Lung microvascular endothelial cell (primary cell): ENCODE measurements around the gene ALDH8A1. TPM values are rescaled to one million over a fixed set of nuclear protein-coding genes. Genes with fewer than 3 reads are reported as not detected.

Experiments used
- DNase-seq, 2 donors: peaks; one replicate each; pipeline versions ENCODE4 v3.0.0 to v3.0.0-alpha.2; 2010; ENCODE audit warnings: low read depth in 2 of 2
- total RNA-seq: library from RNA; depleted of rRNA; stranded (reverse); fragments of >200 nt; gene quantifications from 2 replicates; pipeline ENCODE4 v1.2.1, GENCODE V29; 2014

The ALDH8A1 gene
- total RNA-seq, 1 donor from 2014 or later: 0.20 TPM

- DNase-seq: no peak
These were observed 1.8 kb upstream of the ALDH8A1 start for GRCh38 chr6:134951494-134952263.

DNA sequence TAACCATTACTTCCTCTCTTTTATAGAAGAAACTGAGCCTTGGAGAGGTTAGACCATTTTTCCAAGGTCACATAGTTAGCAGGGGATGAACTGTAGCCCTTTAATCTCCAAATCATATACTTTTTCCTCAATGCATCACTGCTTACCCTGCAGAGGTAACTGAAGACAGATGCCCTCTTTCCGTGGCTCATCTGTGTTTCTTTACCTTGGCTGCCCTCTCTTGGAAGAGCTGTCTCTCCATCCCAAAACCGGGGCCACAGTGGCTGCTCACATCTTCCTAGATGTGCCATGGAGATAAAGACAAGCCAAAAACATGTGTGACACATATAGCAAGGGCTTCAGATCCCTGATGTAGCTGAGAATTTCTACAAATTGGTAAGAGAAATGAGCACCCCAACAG, 581 bp upstream of the ALDH8A1 start:
- no peak for DNase-seq

DNA sequence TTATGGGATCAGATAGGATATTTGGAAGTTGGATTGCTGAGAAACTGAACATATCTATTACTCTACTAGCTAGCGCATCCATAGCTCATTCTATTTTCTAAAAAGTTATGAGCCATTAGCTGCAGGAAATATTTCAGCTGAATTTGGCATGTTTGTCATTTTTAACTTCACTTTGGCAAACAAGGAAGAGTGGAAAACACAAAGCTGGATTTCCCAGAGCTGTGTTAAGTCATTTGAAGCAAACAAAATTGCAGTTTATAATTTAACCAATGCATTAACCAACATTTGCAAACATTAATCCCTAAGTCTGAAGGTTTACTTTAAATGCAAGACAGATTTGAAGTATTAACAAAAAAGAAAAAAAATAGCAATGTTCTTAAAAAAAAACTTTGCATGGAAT, 1.2 kb downstream of the ALDH8A1 start:
- no peak for DNase-seq

DNA sequence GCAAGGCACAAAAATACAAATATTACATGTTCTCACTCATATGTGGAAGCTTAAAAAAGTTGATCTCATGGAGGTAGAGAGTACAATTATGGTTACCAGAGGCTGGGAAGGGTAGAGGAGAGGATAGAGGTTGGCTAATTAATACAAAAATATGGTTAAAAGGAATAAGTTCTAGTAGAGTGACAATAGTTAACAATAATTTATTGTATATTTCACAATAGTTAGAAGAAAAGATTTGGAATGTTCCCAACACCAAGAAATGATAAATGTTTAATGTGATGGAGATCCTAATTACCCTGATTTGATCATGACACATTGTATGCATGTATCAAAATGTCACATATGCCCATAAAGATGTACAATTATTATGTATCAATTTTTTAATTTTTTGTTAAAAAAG, 1.8 kb downstream of the ALDH8A1 start:
- DNase-seq: no peak

DNA sequence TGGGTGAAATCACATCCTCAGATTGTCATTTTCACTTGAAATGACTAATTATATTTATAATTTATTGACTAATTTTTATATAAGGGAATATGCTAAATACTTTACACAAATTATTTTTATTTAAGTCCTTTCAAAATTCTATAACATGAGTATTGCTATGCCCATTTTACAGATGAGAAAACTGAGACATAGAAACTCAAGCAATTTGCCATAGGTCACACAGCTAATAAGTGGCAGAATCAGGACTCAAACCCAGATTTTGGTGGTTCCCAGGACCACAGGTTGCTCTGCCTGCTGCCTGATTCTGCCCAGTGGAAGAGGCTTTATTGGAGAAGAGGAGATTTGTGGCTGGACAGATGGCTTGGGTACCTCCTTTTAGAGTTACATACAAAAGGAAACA, 4.9 kb downstream of the ALDH8A1 start:
- DNase-seq: no peak

DNA sequence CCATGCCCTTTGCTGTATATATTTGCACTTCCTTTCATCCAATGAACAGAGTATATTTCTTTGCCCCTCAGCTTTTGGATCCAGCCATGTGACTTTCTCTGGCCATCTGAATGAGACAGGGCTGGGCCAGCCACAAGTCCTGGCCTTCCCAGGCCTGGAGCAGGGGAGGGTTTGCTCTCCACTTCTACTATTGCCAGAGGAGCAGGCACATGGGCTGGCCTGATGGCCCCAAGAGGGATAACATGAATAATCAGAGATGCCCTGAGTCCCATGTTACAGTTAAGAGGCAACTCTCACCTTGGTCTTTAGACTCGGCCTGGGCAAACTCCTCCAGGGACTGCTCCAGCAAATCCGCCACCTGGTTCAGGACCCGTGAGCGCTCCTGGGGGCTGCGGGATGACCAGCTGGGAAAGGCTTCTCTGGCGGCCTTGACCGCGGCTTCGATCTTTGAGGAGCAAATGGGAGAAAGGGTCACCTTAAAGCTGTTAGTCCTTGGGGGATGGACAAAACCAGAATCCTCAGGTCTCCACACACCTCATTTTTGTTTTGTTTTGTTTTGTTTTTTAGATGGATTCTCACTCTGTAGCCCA, 6.3 kb downstream of the ALDH8A1 start:
- DNase-seq: no peak

DNA sequence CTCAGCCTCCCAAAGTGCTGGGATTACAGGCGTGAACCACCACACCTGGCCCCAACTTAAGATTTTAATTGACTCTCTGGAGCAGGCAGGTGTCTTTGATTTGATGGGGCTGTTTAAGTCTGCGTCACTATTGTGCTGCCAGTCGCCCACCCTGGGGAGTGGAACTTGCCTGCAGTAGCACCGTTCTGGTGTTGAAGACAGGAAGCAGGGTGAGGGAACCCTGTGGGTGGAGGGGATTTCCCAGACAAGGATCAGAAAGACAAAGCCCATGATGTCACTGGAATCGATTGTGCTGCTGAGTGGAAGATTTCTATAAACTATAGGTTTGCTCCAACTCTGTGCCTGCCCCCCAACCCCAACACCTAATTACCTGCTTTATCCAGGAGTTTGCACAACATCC, 11.0 kb downstream of the ALDH8A1 start:
- peak in 1 of 2 donors; percentile 48 for DNase-seq

DNA sequence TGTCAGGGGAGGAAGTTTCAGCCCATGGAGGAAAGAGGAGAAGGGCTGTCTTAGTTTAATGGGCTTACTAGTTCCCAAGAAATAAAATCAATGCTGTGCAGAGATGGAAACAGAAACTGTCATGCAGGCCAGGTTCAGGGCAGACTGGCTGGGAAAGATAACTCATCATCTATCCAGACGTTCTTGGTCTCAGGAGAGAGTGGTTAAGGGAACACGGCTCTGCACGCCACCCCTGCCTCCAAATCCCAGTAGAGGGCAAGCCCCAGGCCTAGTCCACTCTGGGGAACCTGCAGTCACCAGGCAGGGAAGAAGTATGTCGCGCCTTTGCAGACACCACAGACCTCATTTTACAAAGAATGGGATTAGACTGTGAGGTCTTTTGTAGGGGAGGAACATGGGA, 12.5 kb downstream of the ALDH8A1 start:
- DNase-seq: no peak

DNA sequence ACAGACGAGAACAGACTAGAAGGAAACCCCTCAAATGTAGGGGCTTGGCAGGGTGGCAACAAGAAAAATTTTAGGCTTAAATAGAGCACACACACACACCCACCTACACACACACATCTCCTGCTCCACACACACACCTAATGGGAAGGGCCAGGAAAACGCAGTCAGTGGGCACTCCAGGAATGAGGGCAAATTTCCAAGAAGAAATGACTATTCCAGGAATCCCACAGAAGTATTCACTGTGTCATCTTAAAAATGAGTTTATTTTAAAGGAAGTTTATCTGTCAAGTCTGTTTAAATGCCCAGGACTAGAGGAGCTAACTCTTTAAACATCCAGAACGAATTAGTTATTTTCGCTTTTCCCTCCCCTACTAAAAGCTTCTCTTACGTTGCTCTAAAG, 13.0 kb downstream of the ALDH8A1 start:
- no peak for DNase-seq

GRCh38 chr6:134936476-134936875, 13.4 kb downstream of the ALDH8A1 start:
- DNase-seq: no peak

- DNase-seq: no peak
These were observed 15.0 kb downstream of the ALDH8A1 start for GRCh38 chr6:134934793-134935485.

DNA sequence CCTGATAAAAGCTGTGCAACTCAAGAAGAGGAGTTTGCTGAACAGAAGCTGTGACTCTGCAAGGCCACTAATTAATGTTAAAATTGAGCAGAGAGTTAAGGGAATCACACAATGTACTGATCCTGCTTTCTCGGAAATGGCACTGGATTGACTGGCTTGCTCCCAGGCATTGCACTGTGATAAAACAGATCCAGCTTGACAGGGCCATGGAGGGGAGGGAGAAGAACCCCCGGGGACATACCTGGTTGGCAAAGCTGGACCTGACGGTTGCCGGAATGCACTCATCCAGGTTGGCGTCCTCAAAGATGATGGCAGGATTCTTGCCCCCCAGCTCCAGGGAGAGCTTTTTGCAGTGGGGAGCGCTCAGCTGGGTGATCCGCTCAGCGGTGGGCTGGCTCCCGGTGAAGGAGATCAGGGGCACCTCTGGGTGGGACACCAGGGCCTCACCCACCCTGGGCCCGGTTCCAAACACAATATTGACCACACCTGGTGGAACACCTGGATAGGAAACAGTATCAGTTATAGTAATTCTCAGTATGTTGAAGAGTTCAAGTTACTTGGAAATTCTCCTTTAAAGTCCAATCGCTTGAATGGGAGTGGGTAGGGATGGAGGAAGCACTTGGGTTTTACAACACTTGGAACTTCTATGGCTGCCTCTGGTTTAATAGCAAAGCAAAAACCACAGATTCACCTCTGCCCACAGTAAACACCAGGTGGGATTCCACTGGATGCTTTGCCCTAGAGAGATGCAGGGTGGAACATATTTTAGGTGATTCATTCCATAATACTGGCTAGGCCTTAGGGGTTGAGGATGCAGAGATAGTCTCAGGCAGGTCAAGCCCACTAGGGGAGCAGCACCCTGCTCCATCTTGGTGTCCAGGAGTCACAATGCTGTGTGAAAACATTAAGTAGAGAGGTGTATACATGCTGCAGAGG, 17.1 kb downstream of the ALDH8A1 start:
- DNase-seq: no peak

- DNase-seq: no peak
These were observed 17.8 kb downstream of the ALDH8A1 start for GRCh38 chr6:134932098-134932497.

- no peak for DNase-seq
These were observed 19.4 kb downstream of the ALDH8A1 start for GRCh38 chr6:134930463-134930862.

GRCh38 chr6:134928151-134928900, 21.6 kb downstream of the ALDH8A1 start:
- DNase-seq: peak in 1 of 2 donors; percentile 51

- DNase-seq: peak in 1 of 2 donors; percentile 81
These were observed 24.1 kb downstream of the ALDH8A1 start for GRCh38 chr6:134925800-134926199.

GRCh38 chr6:134921721-134922261, 28.1 kb downstream of the ALDH8A1 start:
- no peak for DNase-seq

DNA sequence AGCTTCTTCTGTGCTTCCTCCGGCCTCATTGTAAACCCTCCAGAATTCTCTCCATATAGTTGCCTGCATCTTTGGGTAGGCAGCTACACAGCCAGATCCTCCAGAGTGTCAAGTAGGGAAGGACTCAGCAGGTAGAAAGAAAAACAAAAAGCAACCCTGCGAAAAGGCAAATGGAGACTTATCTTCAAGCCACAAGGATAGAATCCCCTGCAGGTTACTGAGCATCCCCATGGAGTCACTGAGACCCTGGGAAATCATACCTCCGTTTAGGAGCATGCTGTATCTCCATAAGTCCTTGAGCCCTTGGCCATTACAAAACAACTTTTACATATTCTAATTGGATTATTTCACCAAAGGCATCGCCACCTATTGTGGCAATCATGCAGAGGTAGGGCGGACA, 28.6 kb downstream of the ALDH8A1 start:
- DNase-seq: no peak

- peak; percentile 16 to 24 for DNase-seq
These were observed 29.5 kb downstream of the ALDH8A1 start for GRCh38 chr6:134920422-134920821.

GRCh38 chr6:134918418-134918961, 31.4 kb downstream of the ALDH8A1 start:
- no peak for DNase-seq
